Neural progenitor cell (in vitro differentiated cells): ENCODE results near the gene MCRIP2. TPM values are rescaled to one million over a fixed set of nuclear protein-coding genes. Genes with fewer than 3 reads are reported as not detected.
A peak's percentile ranks its signal among the peaks of the same experiment; 100 is the strongest.

Experiments
- DNase-seq: peaks from one replicate; pipeline ENCODE4 v3.0.0-alpha.2; 2016; ENCODE audit warnings: low spot score
- H2AFZ ChIP-seq: fragments of 200-600 bp; sonication (generic); replicated peaks from 2 replicates; pipeline ENCODE4 v1.6.1; 2016; ENCODE audit warnings: antibody characterized with exemption
- H3F3A ChIP-seq: fragments of 200-600 bp; sonication (generic); 2 replicates; pipeline ENCODE4 v1.6.1; 2016; ENCODE audit warnings: antibody characterized with exemption, low read depth
- H3K27ac ChIP-seq: fragments of 200-600 bp; sonication (generic); 2 replicates; pipeline ENCODE4 v1.5.1; 2016; ENCODE audit warnings: mild to moderate bottlenecking
- H3K27me3 ChIP-seq: fragments of 200-600 bp; sonication (generic); 2 replicates; pipeline ENCODE4 v1.6.1; 2016; ENCODE audit warnings: mild to moderate bottlenecking, moderate library complexity
- H3K36me3 ChIP-seq: fragments of 200-600 bp; sonication (generic); 2 replicates; pipeline ENCODE4 v1.5.1; 2016
- H3K4me1 ChIP-seq: fragments of 200-600 bp; sonication (generic); 2 replicates; pipeline ENCODE4 v1.6.1; 2016; ENCODE audit warnings: mixed run types
- H3K4me2 ChIP-seq: fragments of 200-600 bp; sonication (generic); 2 replicates; pipeline ENCODE4 v1.6.1; 2016
- H3K4me3 ChIP-seq: fragments of 200-600 bp; sonication (generic); 2 replicates; pipeline ENCODE4 v1.5.1; 2016
- H3K79me2 ChIP-seq: fragments of 200-600 bp; sonication (generic); 2 replicates; pipeline ENCODE4 v1.6.1; 2016; ENCODE audit warnings: low read depth
- H3K9ac ChIP-seq: fragments of 200-600 bp; sonication (generic); 2 replicates; pipeline ENCODE4 v1.6.1; 2016
- H3K9me3 ChIP-seq: fragments of 200-600 bp; sonication (generic); 2 replicates; pipeline ENCODE4 v1.5.1; 2016; ENCODE audit warnings: low read depth
- H4K20me1 ChIP-seq: fragments of 200-600 bp; sonication (generic); 2 replicates; pipeline ENCODE4 v1.6.1; 2016; ENCODE audit warnings: low read depth
- H3K27ac Mint-ChIP-seq: 3 replicates; pipeline ENCODE4 v1.8.0; 2021; ENCODE audit warnings: mixed read lengths
- H3K27me3 Mint-ChIP-seq: 2 replicates; pipeline ENCODE4 v1.8.0; 2022; ENCODE audit warnings: low read depth, mild to moderate bottlenecking, inconsistent platforms, moderate library complexity, mixed read lengths; ENCODE audit not compliant: insufficient read depth
- H3K36me3 Mint-ChIP-seq: 3 replicates; pipeline ENCODE4 v1.8.0; 2021; ENCODE audit warnings: mixed read lengths
- H3K4me1 Mint-ChIP-seq: 3 replicates; pipeline ENCODE4 v1.8.0; 2021; ENCODE audit warnings: mixed read lengths
- H3K4me3 Mint-ChIP-seq: 3 replicates; pipeline ENCODE4 v1.8.0; 2021; ENCODE audit warnings: mild to moderate bottlenecking, moderate library complexity, mixed read lengths
- H3K9me3 Mint-ChIP-seq: 3 replicates; pipeline ENCODE4 v1.8.0; 2020; ENCODE audit warnings: mixed read lengths
- CTCF ChIP-seq: fragments of 200-600 bp; sonication (generic); IDR thresholded peaks from 2 replicates; pipeline ENCODE4 v1.5.1; 2017; ENCODE audit warnings: antibody characterized with exemption, mild to moderate bottlenecking
- EZH2 ChIP-seq: fragments of 200-600 bp; sonication (generic); IDR thresholded peaks from 2 replicates; pipeline ENCODE4 v1.6.1; 2017; ENCODE audit warnings: antibody characterized with exemption, mild to moderate bottlenecking, moderate library complexity
- EZH2phosphoT487 ChIP-seq: fragments of 200-600 bp; sonication (generic); IDR thresholded peaks from 2 replicates; pipeline ENCODE4 v1.6.1; 2017; ENCODE audit warnings: antibody characterized with exemption
- total RNA-seq: library from RNA; depleted of rRNA; stranded (reverse); fragments of >200 nt; gene quantifications from 2 replicates; pipeline ENCODE4 v1.2.3, GENCODE V29; 2015; ENCODE audit warnings: low replicate concordance

MCRIP2 gene
- total RNA-seq, 1 donor from 2014 or later: 1.5 TPM

- Histone ChIP-seq H2AFZ (no peak overlapping the region), H3K4me2 (no peak overlapping the region), H3K4me1 (peaks cover 5% of the 10 kb centered on the region), H3F3A (peaks cover 9% of the 10 kb centered on the region), H3K9me3 (no peaks in the 10 kb centered on the region), H3K27ac (no peak overlapping the region), H3K27me3 (no peaks in the 10 kb centered on the region), H3K36me3 (no peaks in the 10 kb centered on the region), H3K9ac (no peak overlapping the region), H3K4me3 (no peak overlapping the region), H3K79me2 (no peaks in the 10 kb centered on the region), H4K20me1 (peaks cover 8% of the 10 kb centered on the region)
- TF ChIP-seq EZH2phosphoT487 (no peak), EZH2 (no peak), CTCF (no peak)
- Mint-ChIP-seq H3K9me3 (no peaks in the 10 kb centered on the region), H3K4me1 (peaks cover 3% of the 10 kb centered on the region), H3K27me3 (no peaks in the 10 kb centered on the region), H3K36me3 (no peaks in the 10 kb centered on the region), H3K27ac (no peak overlapping the region), H3K4me3 (peak overlapping the region; percentile 27)
- DNase-seq: no peak
Measured at GRCh38 chr16:651844-652243, 10.2 kb downstream of the MCRIP2 start.

- Mint-ChIP-seq H3K27ac (no peak overlapping the region), H3K9me3 (no peaks in the 10 kb centered on the region), H3K4me3 (peak overlapping the region; percentile 35), H3K4me1 (peaks cover 3% of the 10 kb centered on the region), H3K27me3 (no peaks in the 10 kb centered on the region), H3K36me3 (no peaks in the 10 kb centered on the region)
- TF ChIP-seq EZH2 (no peak), EZH2phosphoT487 (no peak), CTCF (no peak)
- Histone ChIP-seq H3K27me3 (no peaks in the 10 kb centered on the region), H3K36me3 (no peaks in the 10 kb centered on the region), H3K4me2 (no peak overlapping the region), H4K20me1 (peaks cover 5% of the 10 kb centered on the region), H3K79me2 (no peaks in the 10 kb centered on the region), H3K9me3 (no peaks in the 10 kb centered on the region), H3K27ac (no peak overlapping the region), H3K4me3 (no peak overlapping the region), H3F3A (peaks cover 9% of the 10 kb centered on the region), H2AFZ (no peak overlapping the region), H3K9ac (no peak overlapping the region), H3K4me1 (peaks cover 5% of the 10 kb centered on the region)
- DNase-seq: no peak
Measured at GRCh38 chr16:652454-653305, 11.1 kb downstream of the MCRIP2 start.

GRCh38 chr16:654034-654433, 12.4 kb downstream of the MCRIP2 start:
- H2AFZ ChIP-seq: no peak overlapping the region
- no peaks in the 10 kb centered on the region for H3K36me3 ChIP-seq
- H4K20me1 ChIP-seq: peaks cover 3% of the 10 kb centered on the region
- no peaks in the 10 kb centered on the region for H3K79me2 ChIP-seq
- H3K4me2 ChIP-seq: no peak overlapping the region
- no peak overlapping the region for H3K27ac ChIP-seq
- peaks cover 3% of the 10 kb centered on the region for H3K4me1 Mint-ChIP-seq
- TF ChIP-seq CTCF: no peak
- TF ChIP-seq EZH2phosphoT487: no peak
- TF ChIP-seq EZH2: no peak
- H3K4me1 ChIP-seq: no peaks in the 10 kb centered on the region
- no peak overlapping the region for H3K4me3 ChIP-seq
- no peaks in the 10 kb centered on the region for H3K36me3 Mint-ChIP-seq
- no peaks in the 10 kb centered on the region for H3K9me3 Mint-ChIP-seq
- no peak for DNase-seq
- no peak overlapping the region for H3K9ac ChIP-seq
- H3K27me3 Mint-ChIP-seq: no peaks in the 10 kb centered on the region
- H3K27ac Mint-ChIP-seq: no peak overlapping the region
- H3K9me3 ChIP-seq: no peaks in the 10 kb centered on the region
- H3F3A ChIP-seq: no peaks in the 10 kb centered on the region
- no peaks in the 10 kb centered on the region for H3K27me3 ChIP-seq
- H3K4me3 Mint-ChIP-seq: no peak overlapping the region
